K562 (cell line): ENCODE results near the gene FAM156A. TPM values are rescaled to one million over a fixed set of nuclear protein-coding genes. Genes with fewer than 3 reads are reported as not detected.
"Not testable (repeated sequence)": the region's sequence is repeated elsewhere in the genome, so short reads cannot be mapped to it uniquely, and the experiment has no call there.

Experiments used
- ATAC-seq: fragments of 200-7000 bp; cut with Tn5 transposase; 3 replicates; pipeline ENCODE4 v1.9.1; 2020; ENCODE audit warnings: moderate library complexity
- BruUV-seq: library from RNA; stranded (reverse); fragments of 400-500 nt; replicated peaks from 2 replicates; lab custom pipeline; 2021; lab: Mats Ljungman, UMichigan
- CTCF ChIA-PET: fragments of 300-600 bp; formaldehyde crosslinking; extraction: SDS; loops from one replicate; lab custom pipeline; 2021; ENCODE audit warnings: low intra/inter-chr PET ratio; lab: Yijun Ruan, JAX
- POLR2A ChIA-PET: fragments of 300-600, 350-650 bp; sonication (Branson Sonifier 250); formaldehyde crosslinking; extraction: SDS; loops from one replicate; lab custom pipeline; 2021; ENCODE audit warnings: antibody characterized with exemption, inconsistent platforms; lab: Yijun Ruan, JAX
- DNase-seq, 4 experiments: peaks; one replicate each; pipeline versions ENCODE4 v3.0.0 to v3.0.0-alpha.2; 2011 to 2018; ENCODE audit warnings: low spot score in 3 of 4, mixed read lengths in 3 of 4; ENCODE audit errors: extremely low read depth in 1 of 4
- FAIRE-seq: peaks from 2 replicates; lab custom pipeline; 2011; peaks lifted over from hg19 to GRCh38; lab: Jason Lieb, UNC
- H2AFZ ChIP-seq: 2 replicates; pipeline ENCODE4 v1.6.0; 2011; ENCODE audit warnings: low read depth, low read length, control low read depth, inconsistent platforms
- H3K27ac ChIP-seq: fragments of 200-600 bp; 3 replicates; pipeline ENCODE4 v1.8.0; 2011; ENCODE audit warnings: low read depth, mild to moderate bottlenecking, control low read depth, inconsistent platforms, low read length, moderate library complexity, mixed read lengths; ENCODE audit errors: extremely low read depth
- H3K27me3 ChIP-seq, 2 experiments: fragments of 300-600 bp in 1 of 2; 2 replicates in 1 of 2; 3 replicates in 1 of 2; pipeline versions ENCODE4 v1.6.0 to v1.8.0; 2011; ENCODE audit warnings: inconsistent platforms in 2 of 2, low read length in 2 of 2, mild to moderate bottlenecking in 1 of 2, mixed read lengths in 1 of 2, moderate library complexity in 1 of 2; ENCODE audit not compliant: control insufficient read depth in 2 of 2, insufficient read depth in 2 of 2
- H3K36me3 ChIP-seq: fragments of 300-600 bp; 3 replicates; pipeline ENCODE4 v1.8.0; 2011; ENCODE audit warnings: mild to moderate bottlenecking, low read length, inconsistent platforms; ENCODE audit not compliant: control insufficient read depth, insufficient read depth
- H3K4me1 ChIP-seq, 2 experiments: fragments of 200-600 bp in 1 of 2; replicated peaks in 1 of 2; 2 replicates in 1 of 2; 3 replicates in 1 of 2; pipeline versions ENCODE4 v1.5.1 to v1.8.0; 2011; ENCODE audit warnings: inconsistent platforms in 2 of 2, low read length in 2 of 2, mild to moderate bottlenecking in 1 of 2, mixed read lengths in 1 of 2, moderate library complexity in 1 of 2; ENCODE audit not compliant: control insufficient read depth in 2 of 2, insufficient read depth in 2 of 2
- H3K4me2 ChIP-seq: 2 replicates; pipeline ENCODE4 v1.6.1; 2011; ENCODE audit warnings: low read length, control low read depth, inconsistent platforms, mixed read lengths; ENCODE audit not compliant: insufficient read depth
- H3K4me3 ChIP-seq: fragments of 200-600 bp; sonication (generic), shearing (Covaris generic); 2 replicates; pipeline ENCODE4 v1.5.1; 2016; ENCODE audit warnings: control low read depth, inconsistent platforms
- H3K79me2 ChIP-seq: fragments of 200-600 bp; 3 replicates; pipeline ENCODE4 v1.8.0; 2011; ENCODE audit warnings: low read length, inconsistent platforms; ENCODE audit not compliant: control insufficient read depth, insufficient read depth
- H3K9ac ChIP-seq, 2 experiments: 2 replicates each; pipeline versions ENCODE4 v1.6.0 to v1.6.1; 2011; ENCODE audit warnings: low read depth in 2 of 2, low read length in 2 of 2, control low read depth in 1 of 2, inconsistent platforms in 1 of 2, mild to moderate bottlenecking in 1 of 2, mixed read lengths in 1 of 2; ENCODE audit not compliant: insufficient read depth in 1 of 2
- H3K9me1 ChIP-seq: one replicate; pipeline ENCODE4 v1.6.0; 2011; ENCODE audit warnings: inconsistent platforms, mild to moderate bottlenecking, low read length, moderate library complexity; ENCODE audit not compliant: control insufficient read depth, insufficient read depth
- H3K9me3 ChIP-seq: replicated peaks from 2 replicates; pipeline ENCODE4 v1.5.1; 2011; ENCODE audit warnings: low read depth, low read length, inconsistent platforms; ENCODE audit not compliant: control insufficient read depth, insufficient read depth
- H4K20me1 ChIP-seq: replicated peaks from 2 replicates; pipeline ENCODE4 v1.6.1; 2011; ENCODE audit warnings: low read length, inconsistent platforms, mixed read lengths; ENCODE audit not compliant: control insufficient read depth, insufficient read depth
- WGBS: fragments of 100-300 bp; shearing (Covaris generic); methylation state at CpG from one replicate; pipeline ENCODE4 v1.1.6; 2016; ENCODE audit warnings: low coverage, mixed read lengths; ENCODE audit not compliant: insufficient coverage; ENCODE audit errors: missing lambda C conversion rate; 5-methylcytosine and 5-hydroxymethylcytosine counted together
- in situ Hi-C: fragments of 300-500 bp; cut with MboI; formaldehyde crosslinking; loops from 4 replicates; pipeline ENCODE4 v1.15.0; 2018; ENCODE audit warnings: inconsistent platforms, mixed read lengths
- intact Hi-C: fragments of 100-400 bp; cut with micrococcal nuclease; formaldehyde crosslinking; loops from 2 replicates; pipeline ENCODE4 v1.14.2; 2022
- polyA plus RNA-seq, 8 experiments: library from polyadenylated mRNA; depleted of rRNA in 4 of 8; stranded (reverse) in 5 of 8; unstranded in 3 of 8; fragments of >200 nt; fragmentation: Nextera tagmentation in 2 of 8; fragmentation: Illumina TruSeq in 1 of 8; extraction: Ambion mirVana in 2 of 8; extraction: Trizol in 1 of 8; gene quantifications; 2 replicates each; pipeline versions ENCODE4 v1.2.1 to v1.2.3, GENCODE V29; 2011 to 2014; ENCODE audit warnings: inconsistent platforms in 1 of 8, missing spikeins in 1 of 8
- total RNA-seq, 7 experiments: library from RNA; depleted of rRNA in 6 of 7; stranded (reverse); fragments of >200 nt in 6 of 7; fragmentation: Illumina TruSeq in 2 of 7; extraction: Trizol in 2 of 7; gene quantifications; 2 replicates each; pipeline versions ENCODE4 v1.2.1 to v1.2.3, GENCODE V29; 2011 to 2021; ENCODE audit warnings: low replicate concordance in 1 of 7

Gene FAM156A
- total and polyA plus RNA-seq, 9 of the 15 experiments (the other 6 are each of a cell fraction or from before 2014, with no cell fraction given), result 1.9 to 20.3 (median 8.6) TPM

- H3K4me2 ChIP-seq, H2AFZ ChIP-seq, POLR2A ChIA-PET, H3K9me3 ChIP-seq, H3K36me3 ChIP-seq, H3K27me3 ChIP-seq, H3K79me2 ChIP-seq, BruUV-seq, CTCF ChIA-PET, ATAC-seq, H3K4me3 ChIP-seq, H3K27ac ChIP-seq, H3K4me1 ChIP-seq, in situ Hi-C loops, FAIRE-seq, DNase-seq, intact Hi-C loops, H3K9me1 ChIP-seq, H4K20me1 ChIP-seq, H3K9ac ChIP-seq: not testable (repeated sequence)
- no CpG with 5 or more reads among the region's 16 CpGs for WGBS
Observed at GRCh38 chrX:52947501-52947900, 10.8 kb downstream of the FAM156A start.

- no CpG with 5 or more reads among the region's 14 CpGs for WGBS
- peak; percentile 19 for FAIRE-seq
- H3K36me3 ChIP-seq, result not testable (repeated sequence)
Observed at GRCh38 chrX:52945838-52946494, 12.4 kb downstream of the FAM156A start.

DNA sequence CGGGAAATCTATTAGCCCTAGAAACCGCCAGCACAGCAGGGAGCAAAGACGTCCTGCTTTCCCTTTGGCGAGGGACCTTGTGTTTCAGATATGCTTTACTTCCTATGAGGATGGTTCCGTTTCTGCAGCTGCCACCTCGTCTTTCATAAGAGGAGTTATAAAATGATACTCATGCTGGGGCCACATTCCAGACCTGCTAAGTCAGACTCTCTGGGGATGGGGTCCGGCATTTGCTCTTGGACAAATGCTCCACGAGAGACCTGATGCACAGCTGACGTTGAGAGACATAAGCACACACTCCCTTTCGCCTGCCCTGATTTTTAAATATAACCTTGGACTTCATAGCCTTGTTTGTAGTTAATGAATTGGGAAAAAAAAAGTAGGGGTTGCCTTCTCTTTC is 16.6 kb downstream of the FAM156A start:
- in situ Hi-C loops, FAIRE-seq, CTCF ChIA-PET, H3K4me3 ChIP-seq, H4K20me1 ChIP-seq, POLR2A ChIA-PET, H3K9me1 ChIP-seq, H3K4me2 ChIP-seq, H3K27me3 ChIP-seq, DNase-seq, H3K36me3 ChIP-seq, H3K27ac ChIP-seq, H3K4me1 ChIP-seq, H3K9ac ChIP-seq, H2AFZ ChIP-seq, intact Hi-C loops, ATAC-seq, BruUV-seq, H3K79me2 ChIP-seq, H3K9me3 ChIP-seq: not testable (repeated sequence)
- no CpG with 5 or more reads among the region's 10 CpGs for WGBS

More at GRCh38 chrX:52945838-52946494, 12.4 kb downstream of the FAM156A start:
- 0 out of 3 replicates have a peak, but pooled peaks have one; percentile 40 for ATAC-seq
- CTCF ChIA-PET, H3K9me1 ChIP-seq, POLR2A ChIA-PET, DNase-seq, H3K9me3 ChIP-seq, H3K79me2 ChIP-seq, in situ Hi-C loops, H4K20me1 ChIP-seq, H3K27me3 ChIP-seq, H3K9ac ChIP-seq, intact Hi-C loops, H3K4me2 ChIP-seq, BruUV-seq, H2AFZ ChIP-seq, H3K4me1 ChIP-seq, H3K27ac ChIP-seq, H3K4me3 ChIP-seq: not testable (repeated sequence)

DNA sequence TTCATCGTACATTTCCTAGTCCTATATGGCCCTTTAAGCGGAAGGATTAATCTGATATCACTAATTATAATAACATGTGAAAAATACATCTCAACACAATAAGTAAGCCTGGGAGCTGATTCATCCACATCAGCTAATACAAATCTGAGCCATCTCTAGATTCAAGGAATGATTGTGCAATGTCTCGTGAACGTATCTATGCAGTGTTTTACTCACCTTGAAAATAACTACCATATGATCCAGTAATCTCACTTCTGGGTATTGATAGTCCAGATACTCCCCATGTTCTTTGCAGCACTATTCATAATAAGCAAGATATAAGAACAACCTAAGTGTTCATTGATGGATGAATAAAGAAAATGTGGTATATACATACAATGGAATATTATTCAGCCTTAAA is 17.6 kb downstream of the FAM156A start:
- FAIRE-seq, H3K79me2 ChIP-seq, H3K36me3 ChIP-seq, H3K9ac ChIP-seq, DNase-seq, BruUV-seq, H3K4me1 ChIP-seq, H3K4me2 ChIP-seq, in situ Hi-C loops, H3K9me1 ChIP-seq, H3K27me3 ChIP-seq, H4K20me1 ChIP-seq, H3K27ac ChIP-seq, POLR2A ChIA-PET, H2AFZ ChIP-seq, intact Hi-C loops, CTCF ChIA-PET, ATAC-seq, H3K9me3 ChIP-seq, H3K4me3 ChIP-seq: not testable (repeated sequence)
- WGBS, result no CpG with 5 or more reads among the region's 4 CpGs
